Measurements from ENCODE around the gene GAS5.

GAS5 gene

GRCh38 chr1:173856903-173857302 is 10.9 kb downstream of the GAS5 start:
- TF ChIP-seq ELF4 (IDR thresholded peaks at IDR 0.05) (no peak), CTBP1 (IDR thresholded peaks at IDR 0.05; ENCODE audit: borderline replicate concordance) (no peak), NFRKB (IDR thresholded peaks at IDR 0.05) (no peak), FOXM1 (IDR thresholded peaks at IDR 0.05; ENCODE audit: borderline replicate concordance) (no peak), BHLHE40 (IDR thresholded peaks at IDR 0.05; ENCODE audit: borderline replicate concordance) (no peak), ZNF384 (IDR thresholded peaks at IDR 0.05) (no peak), TARDBP (IDR thresholded peaks at IDR 0.05) (no peak), ARNT (IDR thresholded peaks at IDR 0.05) (no peak), FOXK2 (IDR thresholded peaks at IDR 0.05) (no peak), SUZ12 (IDR thresholded peaks at IDR 0.05) (no peak)

DNA sequence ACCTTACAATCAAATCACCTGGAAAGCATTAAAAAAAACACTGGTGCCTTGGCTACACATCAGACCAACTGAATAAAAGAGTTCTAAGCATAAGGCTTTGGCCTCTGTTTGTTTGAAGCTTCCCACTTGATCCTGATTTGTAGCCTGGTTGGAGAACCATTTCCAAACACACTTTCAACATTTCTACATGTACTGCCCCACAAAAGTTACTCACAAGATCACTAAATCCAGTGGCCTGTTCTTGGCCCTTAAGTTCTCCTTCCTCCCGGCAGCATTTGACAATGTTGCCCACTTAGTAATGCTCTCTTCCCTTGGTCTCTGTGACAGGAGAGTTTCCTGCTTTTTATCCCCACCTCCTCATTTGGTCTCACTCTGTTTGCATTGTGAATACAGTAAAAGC is 11.8 kb downstream of the GAS5 start:
- ChIA-PET CTCF (no interaction called here), POLR2A (no interaction called here)
- no peak for TF ChIP-seq FOXM1 (IDR thresholded peaks at IDR 0.05; ENCODE audit: borderline replicate concordance)
- TF ChIP-seq ARNT (IDR thresholded peaks at IDR 0.05), result no peak
- no peak for TF ChIP-seq FOXK2 (IDR thresholded peaks at IDR 0.05)
- no peak for TF ChIP-seq TARDBP (IDR thresholded peaks at IDR 0.05)
- TF ChIP-seq LEF1 (IDR thresholded peaks at IDR 0.05; ENCODE audit: borderline replicate concordance), result no peak
- TF ChIP-seq CTBP1 (IDR thresholded peaks at IDR 0.05; ENCODE audit: borderline replicate concordance), result no peak
- no peak for TF ChIP-seq FOXA1 (IDR thresholded peaks at IDR 0.05)
- no peak for TF ChIP-seq PKNOX1 (IDR thresholded peaks at IDR 0.05)
- TF ChIP-seq ZNF384 (IDR thresholded peaks at IDR 0.05), result no peak
- TF ChIP-seq NFRKB (IDR thresholded peaks at IDR 0.05), result no peak
- TF ChIP-seq SP1 (IDR thresholded peaks at IDR 0.05), result no peak
- no peak for DNase-seq (ENCODE audit: extremely low spot score)

More at GRCh38 chr1:173856903-173857302, 10.9 kb downstream of the GAS5 start:
- no peak for DNase-seq (ENCODE audit: extremely low spot score)
- CTCF ChIA-PET, result no interaction called here
- POLR2A ChIA-PET, result interaction anchor here (2.2 kb wide), 1 partner anchor 11 kb away, joined by 5 read pairs; the partner anchor contains the start of gene GAS5

GRCh38 chr1:173853074-173853473 is 14.7 kb downstream of the GAS5 start:
- POLR2A ChIA-PET, result interaction anchor here (2.0 kb wide), 1 partner anchor 15 kb away, joined by 8 read pairs; the partner anchor contains the start of genes GAS5 and ZBTB37
- DNase-seq (ENCODE audit: extremely low spot score), result no peak
- TF ChIP-seq NFRKB (IDR thresholded peaks at IDR 0.05) (no peak), LEF1 (IDR thresholded peaks at IDR 0.05; ENCODE audit: borderline replicate concordance) (no peak), ARNT (IDR thresholded peaks at IDR 0.05) (no peak), FOXK2 (IDR thresholded peaks at IDR 0.05) (no peak), HDGF (IDR thresholded peaks at IDR 0.05; ENCODE audit: borderline replicate concordance) (no peak), ELF4 (IDR thresholded peaks at IDR 0.05) (no peak), TARDBP (IDR thresholded peaks at IDR 0.05) (no peak)
- CTCF ChIA-PET, result no interaction called here

DNA sequence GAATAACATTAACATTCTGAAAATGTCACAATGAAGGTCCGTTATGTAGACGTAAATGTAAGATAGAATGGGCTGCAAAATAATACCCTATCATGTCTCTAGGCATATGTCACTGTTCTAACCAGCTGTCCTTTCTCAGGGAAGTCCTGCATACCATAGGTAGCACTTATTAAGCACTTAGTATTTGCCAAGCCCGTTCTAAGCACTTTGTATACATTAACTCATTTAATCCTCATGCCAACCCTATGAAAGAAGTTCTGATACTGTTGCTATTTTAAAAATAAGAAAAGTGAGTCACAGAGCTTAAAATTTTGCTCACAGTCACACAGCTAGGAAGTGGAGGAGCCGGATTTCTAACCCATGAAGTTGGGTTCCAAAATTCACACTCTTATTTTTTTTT is 15.7 kb downstream of the GAS5 start:
- CTCF ChIA-PET, result no interaction called here
- TF ChIP-seq FOXM1 (IDR thresholded peaks at IDR 0.05; ENCODE audit: borderline replicate concordance), result no peak
- no peak for TF ChIP-seq LEF1 (IDR thresholded peaks at IDR 0.05; ENCODE audit: borderline replicate concordance)
- TF ChIP-seq NFRKB (IDR thresholded peaks at IDR 0.05), result no peak
- TF ChIP-seq SP1 (IDR thresholded peaks at IDR 0.05), result no peak
- no peak for TF ChIP-seq L3MBTL2 (conservative IDR thresholded peaks at IDR 0.05)
- TF ChIP-seq HDGF (IDR thresholded peaks at IDR 0.05; ENCODE audit: borderline replicate concordance), result no peak
- TF ChIP-seq FOXA1 (IDR thresholded peaks at IDR 0.05), result no peak
- TF ChIP-seq SUZ12 (IDR thresholded peaks at IDR 0.05), result no peak
- TF ChIP-seq PKNOX1 (IDR thresholded peaks at IDR 0.05), result no peak
- TF ChIP-seq FOXK2 (IDR thresholded peaks at IDR 0.05), result no peak
- no peak for TF ChIP-seq BHLHE40 (IDR thresholded peaks at IDR 0.05; ENCODE audit: borderline replicate concordance)
- TF ChIP-seq CTBP1 (IDR thresholded peaks at IDR 0.05; ENCODE audit: borderline replicate concordance), result no peak
- no peak for TF ChIP-seq ARNT (IDR thresholded peaks at IDR 0.05)
- TF ChIP-seq TARDBP (IDR thresholded peaks at IDR 0.05), result no peak
- TF ChIP-seq ELF4 (IDR thresholded peaks at IDR 0.05), result no peak
- TF ChIP-seq ZNF384 (IDR thresholded peaks at IDR 0.05), result no peak
- POLR2A ChIA-PET, result interaction anchor here (0.8 to 2.0 kb wide), 4 partner anchors 10 to 28 kb away, joined by 3 to 12 read pairs (median 3); partner anchors contain the start of genes DARS2, GAS5 and ZBTB37
- no peak for DNase-seq (ENCODE audit: extremely low spot score)

DNA sequence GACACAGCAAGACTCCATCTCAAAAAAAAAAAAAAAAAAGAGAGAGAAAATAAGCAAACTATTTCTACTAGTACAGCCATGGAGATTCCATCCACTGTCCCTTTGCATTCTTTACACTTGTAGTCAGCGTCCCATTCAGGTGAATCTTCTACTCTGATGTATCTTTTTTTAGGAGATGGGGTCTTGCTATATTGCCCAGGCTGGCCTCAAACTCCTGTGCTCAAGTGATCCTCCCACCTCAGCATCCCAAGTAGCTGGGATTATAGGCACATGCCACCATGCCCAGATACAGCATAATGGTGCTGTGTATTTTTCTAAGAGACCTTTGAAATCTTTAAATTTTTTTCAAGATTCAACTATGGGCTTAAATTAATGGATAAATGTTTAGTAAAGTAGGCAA is 35.0 kb downstream of the GAS5 start:
- CTCF ChIA-PET, result no interaction called here
- DNase-seq (ENCODE audit: extremely low spot score), result no peak
- TF ChIP-seq FOXK2 (IDR thresholded peaks at IDR 0.05) (no peak), ZNF384 (IDR thresholded peaks at IDR 0.05) (no peak), FOXA1 (IDR thresholded peaks at IDR 0.05) (no peak), TARDBP (IDR thresholded peaks at IDR 0.05) (no peak), HDGF (IDR thresholded peaks at IDR 0.05; ENCODE audit: borderline replicate concordance) (no peak), NFRKB (IDR thresholded peaks at IDR 0.05) (no peak), ELF4 (IDR thresholded peaks at IDR 0.05) (no peak), L3MBTL2 (conservative IDR thresholded peaks at IDR 0.05) (no peak), LEF1 (IDR thresholded peaks at IDR 0.05; ENCODE audit: borderline replicate concordance) (no peak), CTBP1 (IDR thresholded peaks at IDR 0.05; ENCODE audit: borderline replicate concordance) (no peak), SUZ12 (IDR thresholded peaks at IDR 0.05) (no peak), PKNOX1 (IDR thresholded peaks at IDR 0.05) (no peak), SP1 (IDR thresholded peaks at IDR 0.05) (no peak), FOXM1 (IDR thresholded peaks at IDR 0.05; ENCODE audit: borderline replicate concordance) (no peak), ARNT (IDR thresholded peaks at IDR 0.05) (no peak), BHLHE40 (IDR thresholded peaks at IDR 0.05; ENCODE audit: borderline replicate concordance) (no peak)
- POLR2A ChIA-PET, result no interaction called here

DNA sequence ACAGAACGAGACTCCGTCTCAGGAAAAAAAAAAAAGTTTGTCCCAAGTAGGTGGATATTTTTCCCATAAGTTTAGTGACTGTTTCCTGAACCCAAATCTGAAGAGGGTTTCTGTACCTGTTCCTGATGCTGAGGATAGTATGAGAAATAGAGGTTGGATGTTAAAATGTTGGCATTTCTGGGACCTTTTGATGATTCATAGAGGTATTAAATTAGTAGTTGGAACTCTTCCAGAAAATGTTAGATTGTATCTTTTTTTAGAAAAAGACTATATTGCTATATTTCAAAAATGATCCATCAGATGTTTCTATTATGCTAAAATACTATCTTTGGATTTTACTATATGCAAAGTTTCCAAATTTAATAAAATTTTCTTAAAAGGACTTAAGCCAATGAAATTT is 40.2 kb downstream of the GAS5 start:
- ChIA-PET CTCF (no interaction called here), POLR2A (no interaction called here)
- no peak for TF ChIP-seq ARNT (IDR thresholded peaks at IDR 0.05)
- no peak for TF ChIP-seq HDGF (IDR thresholded peaks at IDR 0.05; ENCODE audit: borderline replicate concordance)
- no peak for DNase-seq (ENCODE audit: extremely low spot score)

Measured in HEK293T (cell line).